Measurements from ENCODE around the gene SH3RF3.
A peak's percentile ranks its signal among the peaks of the same experiment; 100 is the strongest.

The SH3RF3 gene

GRCh38 chr2:109513749-109514588 is 385.0 kb downstream of the SH3RF3 start:
- DNase-seq: peak; percentile 84

- DNase-seq: no peak
Measured at GRCh38 chr2:109514857-109515256, 385.9 kb downstream of the SH3RF3 start.

DNA sequence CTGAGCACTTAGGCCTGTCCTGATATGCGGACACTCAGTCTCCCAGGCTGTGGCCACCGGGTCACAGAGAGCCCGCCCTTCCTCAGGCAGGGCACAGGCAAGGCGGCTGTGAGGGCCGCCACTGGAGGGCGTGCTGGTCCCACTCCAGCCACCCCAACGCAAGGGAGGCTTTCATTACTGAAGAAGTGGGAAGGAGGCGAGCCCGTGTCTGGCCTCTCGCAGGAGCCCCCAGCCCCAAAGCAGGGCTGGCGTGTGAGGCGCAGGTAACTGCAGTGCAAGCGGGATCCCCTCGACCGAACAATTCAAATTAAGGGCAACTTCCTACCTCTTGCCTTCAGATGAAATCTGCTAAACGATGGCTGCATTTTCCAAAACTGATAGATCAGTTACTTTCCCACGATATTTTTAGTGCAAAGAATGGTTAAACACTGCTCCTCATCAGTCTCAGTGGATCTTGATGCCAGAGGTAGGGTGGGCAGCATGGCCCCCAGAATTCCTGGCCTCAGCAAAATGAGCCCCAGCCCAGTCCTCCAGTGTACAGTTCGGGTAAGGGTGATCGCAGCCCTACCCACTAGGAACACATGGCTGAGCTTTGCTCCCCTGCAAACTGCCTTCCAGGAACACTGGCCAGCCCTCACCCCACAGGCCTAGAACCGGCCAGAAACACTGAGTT is 387.6 kb downstream of the SH3RF3 start:
- peak; percentile 38 for DNase-seq

- no peak for DNase-seq
Measured at GRCh38 chr2:109517118-109517889, 388.3 kb downstream of the SH3RF3 start.

GRCh38 chr2:109519513-109519912 is 390.5 kb downstream of the SH3RF3 start:
- DNase-seq: no peak

- DNase-seq: no peak
Measured at GRCh38 chr2:109521233-109522062, 392.4 kb downstream of the SH3RF3 start.

GRCh38 chr2:109522063-109522374 is 393.0 kb downstream of the SH3RF3 start:
- no peak for DNase-seq

- DNase-seq: no peak
Measured at GRCh38 chr2:109523121-109523520, 394.1 kb downstream of the SH3RF3 start.

DNA sequence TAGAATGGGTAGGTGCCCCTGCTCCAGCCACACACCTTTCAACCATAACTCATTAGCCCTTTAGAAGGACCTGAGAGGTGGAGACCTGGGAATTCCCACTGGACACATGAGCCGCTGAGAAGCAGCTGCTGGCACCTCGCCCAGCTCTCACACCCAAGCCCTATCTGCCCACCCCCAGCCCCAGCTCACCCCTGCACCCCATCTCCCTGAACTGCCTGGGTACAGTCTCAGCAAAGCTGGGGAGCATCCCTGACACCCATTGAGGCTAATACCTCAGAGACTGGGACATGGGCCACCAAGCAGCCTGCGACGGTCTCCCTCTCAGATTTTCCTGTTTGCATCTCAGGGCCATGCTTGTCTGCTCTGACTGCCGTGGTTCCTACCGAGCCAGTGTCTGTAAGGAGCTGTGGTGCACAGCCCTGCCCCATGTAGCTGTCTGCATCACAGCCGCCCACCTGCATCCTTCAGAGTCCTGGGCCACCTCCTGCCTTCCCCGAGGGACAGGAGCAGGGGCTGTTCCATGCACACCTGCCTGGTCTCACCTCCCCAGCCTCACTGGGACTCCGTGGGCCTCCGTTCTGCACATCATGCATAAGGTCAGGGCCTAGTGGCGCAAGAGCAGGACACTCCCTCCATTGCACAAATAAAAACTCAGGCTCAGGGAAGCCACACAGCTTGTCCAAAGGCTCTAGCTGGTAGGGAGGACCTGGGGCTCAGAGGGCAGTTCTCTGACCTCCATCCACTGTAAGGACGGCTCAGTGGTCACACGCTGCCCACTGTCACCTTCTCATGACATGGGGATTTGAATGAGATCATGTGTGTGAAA is 394.7 kb downstream of the SH3RF3 start:
- DNase-seq: no peak

DNA sequence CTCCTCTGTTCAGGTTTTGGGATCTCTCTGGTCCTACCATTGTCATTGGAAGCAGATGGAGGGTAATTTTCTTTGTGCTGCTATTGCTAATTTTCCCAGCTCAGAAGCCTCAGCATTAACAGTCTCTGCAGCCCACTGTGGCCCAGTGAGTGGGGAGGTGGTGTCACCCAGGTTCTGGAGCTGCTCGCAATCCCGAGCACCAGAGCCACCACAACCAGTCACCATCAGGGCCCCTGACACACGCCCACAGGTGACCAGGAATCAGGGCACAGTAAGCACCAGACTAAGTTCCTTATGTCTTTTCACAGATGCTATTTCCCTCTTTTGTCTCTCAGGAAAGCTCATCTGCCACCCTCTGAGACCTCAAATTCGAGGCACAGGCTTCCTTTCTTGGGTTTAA is 396.8 kb downstream of the SH3RF3 start:
- DNase-seq: no peak

DNA sequence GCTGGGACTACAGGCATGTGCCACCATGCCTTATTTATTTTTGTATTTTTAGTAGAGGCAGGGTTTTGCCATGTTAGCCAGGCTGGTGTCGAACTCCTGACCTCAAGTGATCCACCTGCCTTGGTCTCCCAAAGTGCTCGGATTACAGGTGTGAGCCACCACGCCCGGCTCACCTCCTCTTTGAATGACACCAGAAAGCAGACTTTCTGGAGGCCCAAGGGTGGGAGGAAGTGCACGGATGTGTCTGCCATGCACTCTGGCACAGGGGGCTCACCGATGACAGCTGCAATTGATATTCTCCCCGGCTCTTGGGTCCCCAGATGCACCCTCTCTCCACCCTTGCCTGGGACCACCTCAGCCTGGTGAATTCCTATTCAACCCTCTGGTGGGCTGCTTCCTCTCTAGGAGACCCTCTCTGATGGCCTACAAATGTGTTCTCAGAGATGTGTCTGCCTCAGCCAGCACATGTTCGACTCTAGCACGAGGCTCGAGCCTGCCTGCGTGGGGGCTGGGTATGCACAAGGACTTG is 397.5 kb downstream of the SH3RF3 start:
- DNase-seq: no peak

GRCh38 chr2:109527079-109527478 is 398.1 kb downstream of the SH3RF3 start:
- no peak for DNase-seq

GRCh38 chr2:109527846-109528705 is 399.1 kb downstream of the SH3RF3 start:
- DNase-seq: no peak

DNA sequence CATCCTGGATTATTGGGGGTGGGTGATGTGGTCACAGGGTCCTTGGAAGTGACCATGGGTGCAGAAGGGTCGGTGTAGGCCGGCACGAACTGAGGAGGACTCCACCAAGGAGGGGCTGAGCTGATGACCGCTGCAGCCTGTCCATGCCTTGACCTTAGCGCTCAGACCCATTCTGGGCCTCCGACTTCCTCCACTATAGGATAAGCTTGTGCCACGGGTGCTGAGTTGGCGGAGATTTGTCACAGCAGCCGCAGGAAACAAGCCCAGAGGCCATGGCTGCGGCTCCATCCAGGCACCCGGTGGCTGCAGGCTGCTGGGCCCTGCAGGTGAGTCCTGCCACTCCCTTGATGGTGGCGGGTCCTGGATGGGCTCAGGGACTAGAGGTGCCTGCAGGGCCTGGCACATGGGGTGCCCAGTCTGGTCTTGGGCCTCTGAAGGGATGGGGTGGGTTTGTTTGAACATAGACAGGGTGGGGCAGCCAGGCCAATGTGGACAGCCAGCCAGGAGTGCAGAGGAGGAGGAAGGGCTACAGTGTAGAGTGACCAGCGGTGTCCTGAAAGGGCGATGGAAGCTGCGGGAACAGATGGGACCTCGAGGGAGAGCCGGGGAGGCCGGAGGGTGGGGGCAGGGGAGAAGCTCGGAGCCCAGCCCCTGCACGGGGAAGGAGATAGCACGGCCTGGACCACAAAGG is 400.0 kb downstream of the SH3RF3 start:
- DNase-seq: no peak

DNA sequence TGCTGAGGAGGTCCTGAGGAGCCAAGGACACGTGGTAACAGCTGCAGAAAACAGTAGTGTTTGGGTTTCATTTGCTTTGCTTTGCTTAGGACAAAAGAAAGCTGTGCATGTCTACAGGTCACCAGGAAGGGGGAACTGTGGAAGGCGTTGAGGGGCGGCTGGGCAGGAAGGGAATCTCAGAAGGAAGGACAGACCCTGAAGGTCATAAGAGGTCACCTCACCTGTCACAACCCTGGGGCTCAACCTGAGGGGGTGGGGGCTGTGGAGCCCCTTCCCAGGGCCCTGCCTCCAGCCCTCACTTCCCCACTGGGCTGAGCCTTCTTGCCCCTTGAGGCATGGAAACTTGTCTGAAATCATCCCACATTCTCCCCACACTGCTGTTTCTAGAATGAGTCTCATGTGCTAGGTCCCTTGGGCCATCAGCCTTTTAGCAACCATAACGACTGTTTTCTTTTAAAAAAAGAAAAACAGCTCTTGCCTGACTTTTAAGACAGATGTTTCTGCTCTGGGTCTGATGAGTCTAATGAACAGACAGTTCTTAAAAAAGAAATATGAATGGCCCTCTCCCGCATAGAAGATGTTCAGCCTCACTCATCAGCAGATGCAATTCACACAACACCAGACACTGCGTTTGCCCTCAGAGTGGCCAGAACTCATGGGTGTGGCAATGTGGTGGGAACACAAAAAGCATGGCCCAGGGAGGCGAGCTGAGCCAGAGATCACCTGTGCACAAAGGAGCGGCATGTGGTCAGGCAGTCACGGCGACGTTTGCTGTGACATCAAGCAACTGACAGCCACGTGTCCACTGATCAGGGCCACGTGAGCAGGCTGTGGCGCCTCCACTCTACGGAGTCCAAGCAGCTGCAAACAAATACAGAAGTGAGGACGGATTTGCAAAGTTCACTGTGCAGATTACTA is 400.8 kb downstream of the SH3RF3 start:
- DNase-seq: no peak

DNA sequence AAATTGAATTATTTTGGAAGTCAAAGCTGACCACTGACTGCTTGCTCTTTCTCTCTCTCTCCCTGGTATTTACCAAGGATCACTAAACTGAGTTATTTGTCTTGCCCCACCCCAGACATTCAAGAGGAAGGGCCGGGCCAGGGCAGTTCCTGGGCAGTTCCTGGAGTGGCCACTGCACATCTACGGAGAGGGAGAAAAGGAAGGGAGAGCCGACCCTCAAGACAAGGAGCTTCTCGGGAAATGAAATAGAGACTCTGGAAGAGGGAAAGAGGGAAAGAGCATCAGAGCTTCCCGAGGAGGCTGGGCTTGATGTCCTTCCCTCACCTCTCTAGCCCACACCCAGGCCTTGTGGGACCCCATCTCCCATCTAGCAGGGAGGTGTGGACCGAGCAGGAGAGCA is 401.7 kb downstream of the SH3RF3 start:
- DNase-seq: no peak

- no peak for DNase-seq
Measured at GRCh38 chr2:109531221-109531620, 402.2 kb downstream of the SH3RF3 start.

GRCh38 chr2:109531896-109532727 is 403.1 kb downstream of the SH3RF3 start:
- DNase-seq: no peak

Measured in activated CD4-positive, alpha-beta T cell treated with anti-CD3 and anti-CD28 coated beads, Interleukin-10, Interleukin-2, amounts not matched to agents 100 ng/mL and 50 ng/mL, durations not matched to agents 16 hours and 8 hours (primary cell).